Stomach smooth muscle (tissue), 2 donors: ENCODE results near the gene EFCAB11.
A peak's percentile ranks its signal among the peaks of the same experiment; 100 is the strongest.

Source experiments
- H3K27ac ChIP-seq: one replicate; pipeline ENCODE4 v1.7.0; 2013; ENCODE audit warnings: mild to moderate bottlenecking, low read length, inconsistent platforms
- H3K27me3 ChIP-seq, 2 donors: one replicate each; pipeline ENCODE4 v1.7.0; 2013; ENCODE audit warnings: low read length in 2 of 2; ENCODE audit not compliant: insufficient read depth in 2 of 2, control insufficient read depth in 1 of 2
- H3K36me3 ChIP-seq, 2 donors: one replicate each; pipeline ENCODE4 v1.7.0; 2013; ENCODE audit warnings: low read length in 2 of 2; ENCODE audit not compliant: control insufficient read depth in 2 of 2, insufficient read depth in 2 of 2
- H3K4me1 ChIP-seq: one replicate; pipeline ENCODE4 v1.7.0; 2013; ENCODE audit warnings: low read length; ENCODE audit not compliant: control insufficient read depth, insufficient read depth
- H3K4me3 ChIP-seq, 2 donors: one replicate each; pipeline ENCODE4 v1.7.0; 2013; ENCODE audit warnings: low read length in 2 of 2
- H3K9ac ChIP-seq, 2 donors: one replicate each; pipeline ENCODE4 v1.7.0; 2013; ENCODE audit warnings: low read length in 2 of 2, mild to moderate bottlenecking in 1 of 2
- H3K9me3 ChIP-seq, 2 donors: one replicate each; pipeline ENCODE4 v1.7.0; 2013; ENCODE audit warnings: low read length in 2 of 2; ENCODE audit not compliant: control insufficient read depth in 2 of 2
- donor health status: healthy.
- donor health status: Pancreatic carcinoma.

Gene EFCAB11

DNA sequence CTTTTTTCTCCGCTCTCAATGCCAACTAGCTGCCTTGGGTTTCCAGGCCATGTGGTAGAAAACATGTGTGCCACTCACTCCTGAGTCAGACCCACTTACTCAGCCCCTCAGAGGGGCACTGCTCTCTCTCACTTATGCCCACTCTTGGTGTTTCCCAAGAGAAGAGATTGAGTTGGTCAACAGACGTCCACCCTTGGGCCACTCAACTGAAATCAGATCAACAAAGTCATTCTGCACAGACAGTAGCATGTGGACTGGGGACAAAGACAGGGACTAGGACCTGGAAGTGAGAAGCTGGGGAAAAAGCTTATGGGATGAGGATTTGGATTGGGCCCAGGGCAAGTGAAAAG lies 161.2 kb downstream of the EFCAB11 start:
- Histone ChIP-seq H3K27me3 (no peaks in the 10 kb centered on the region), H3K9me3 (no peaks in the 10 kb centered on the region), H3K4me1 (peaks cover 2% of the 10 kb centered on the region), H3K9ac (no peak overlapping the region), H3K36me3 (no peaks in the 10 kb centered on the region), H3K4me3 (no peak overlapping the region), H3K27ac (no peak overlapping the region)

GRCh38 chr14:89792489-89793366 lies 161.8 kb downstream of the EFCAB11 start:
- H3K27ac ChIP-seq, result no peak overlapping the region
- no peaks in the 10 kb centered on the region for H3K36me3 ChIP-seq
- no peak overlapping the region for H3K9ac ChIP-seq
- no peaks in the 10 kb centered on the region for H3K27me3 ChIP-seq
- H3K9me3 ChIP-seq, result no peaks in the 10 kb centered on the region
- peaks cover 2% of the 10 kb centered on the region for H3K4me1 ChIP-seq
- peak overlapping the region in 1 of 2 donors; percentile 17 for H3K4me3 ChIP-seq

DNA sequence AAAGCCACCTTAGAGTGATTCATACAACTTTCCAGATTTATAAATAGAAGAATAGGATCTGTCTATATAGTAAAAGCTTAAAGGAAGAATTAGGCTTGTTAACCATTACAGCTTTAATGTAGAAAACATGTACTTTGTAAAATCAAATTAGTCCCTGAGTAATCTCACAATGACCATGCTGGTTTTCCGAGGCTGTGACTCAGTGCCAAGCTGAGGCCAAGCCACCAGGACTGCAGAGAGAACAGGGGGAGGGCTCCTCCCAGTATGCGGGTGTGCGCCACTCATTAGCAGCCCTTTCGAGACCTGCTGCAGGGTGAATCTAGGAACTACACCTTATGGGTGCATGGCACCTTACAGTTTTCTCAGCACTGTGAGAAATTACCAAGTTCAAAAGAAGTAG lies 167.0 kb downstream of the EFCAB11 start:
- Histone ChIP-seq H3K4me3 (no peak overlapping the region), H3K9ac (no peak overlapping the region), H3K36me3 (no peaks in the 10 kb centered on the region), H3K9me3 (no peaks in the 10 kb centered on the region), H3K27me3 (no peaks in the 10 kb centered on the region), H3K4me1 (no peaks in the 10 kb centered on the region), H3K27ac (no peak overlapping the region)

DNA sequence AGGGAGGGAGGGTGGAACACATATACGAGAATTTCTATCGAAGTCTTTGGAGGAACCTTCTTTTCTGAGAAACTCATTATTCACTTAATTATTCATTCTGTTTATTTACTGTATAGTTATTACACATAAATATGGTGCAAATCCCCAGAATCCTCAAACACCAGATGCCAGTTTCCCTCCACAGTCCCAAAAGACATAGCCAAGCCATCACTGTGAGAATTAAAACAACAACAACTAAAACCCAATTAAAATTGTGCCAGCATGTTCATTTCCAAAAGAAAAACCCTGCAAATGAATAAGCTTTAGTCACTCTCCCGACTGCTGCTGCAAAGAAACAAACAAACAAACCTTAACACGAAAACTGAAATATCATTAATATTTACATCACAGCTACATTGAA lies 173.5 kb downstream of the EFCAB11 start:
- Histone ChIP-seq H3K4me1 (no peaks in the 10 kb centered on the region), H3K4me3 (no peak overlapping the region), H3K27me3 (no peaks in the 10 kb centered on the region), H3K36me3 (no peaks in the 10 kb centered on the region), H3K27ac (no peak overlapping the region), H3K9me3 (no peaks in the 10 kb centered on the region), H3K9ac (no peak overlapping the region)

- Histone ChIP-seq H3K27ac (no peak overlapping the region), H3K9ac (no peak overlapping the region), H3K9me3 (no peaks in the 10 kb centered on the region), H3K4me1 (no peaks in the 10 kb centered on the region), H3K4me3 (no peak overlapping the region), H3K36me3 (no peaks in the 10 kb centered on the region), H3K27me3 (no peaks in the 10 kb centered on the region)
These were observed 174.8 kb downstream of the EFCAB11 start for GRCh38 chr14:89779707-89780106.

DNA sequence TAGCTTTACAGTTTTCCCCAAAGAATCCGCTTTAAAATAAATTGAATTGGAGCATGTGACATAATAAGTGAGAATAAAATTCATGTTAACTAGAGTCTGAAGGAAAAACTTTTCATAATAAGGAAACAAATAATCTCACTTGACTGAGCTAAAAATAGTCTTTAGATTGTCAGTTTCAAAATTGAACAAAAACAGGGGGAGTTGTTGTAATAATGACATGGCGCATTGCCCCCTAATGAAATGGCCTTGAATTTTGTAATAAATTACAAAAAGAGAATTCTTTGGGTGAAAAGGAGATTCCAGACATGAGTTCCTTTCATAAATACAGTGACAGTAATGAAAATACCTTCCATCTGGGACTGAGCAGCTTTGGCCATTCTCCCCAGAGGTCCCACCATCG lies 178.6 kb downstream of the EFCAB11 start:
- Histone ChIP-seq H3K9ac (no peak overlapping the region), H3K9me3 (no peaks in the 10 kb centered on the region), H3K36me3 (no peaks in the 10 kb centered on the region), H3K4me3 (no peak overlapping the region), H3K4me1 (no peaks in the 10 kb centered on the region), H3K27me3 (no peaks in the 10 kb centered on the region), H3K27ac (no peak overlapping the region)

DNA sequence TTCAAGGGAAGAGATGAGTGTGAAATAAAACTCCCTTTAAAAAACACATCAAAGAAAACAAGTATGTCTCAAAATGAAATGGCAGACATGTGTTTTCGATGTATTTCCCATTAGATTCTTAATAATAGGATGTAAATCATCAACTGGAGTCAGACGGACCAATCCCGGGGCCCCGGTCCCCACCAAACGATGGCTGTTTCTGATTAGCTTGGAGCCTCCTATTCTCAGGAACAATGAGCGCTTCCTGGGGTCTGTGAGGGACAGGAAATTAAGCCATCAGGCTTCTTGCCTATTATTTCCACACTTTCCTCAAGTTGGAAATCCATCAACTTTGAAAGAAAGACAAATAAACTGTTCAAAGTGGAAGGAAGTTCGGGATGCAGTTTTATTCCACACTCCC lies 179.4 kb downstream of the EFCAB11 start:
- Histone ChIP-seq H3K9ac (no peak overlapping the region), H3K4me3 (no peak overlapping the region), H3K4me1 (no peaks in the 10 kb centered on the region), H3K36me3 (no peaks in the 10 kb centered on the region), H3K9me3 (no peaks in the 10 kb centered on the region), H3K27ac (no peak overlapping the region), H3K27me3 (no peaks in the 10 kb centered on the region)

DNA sequence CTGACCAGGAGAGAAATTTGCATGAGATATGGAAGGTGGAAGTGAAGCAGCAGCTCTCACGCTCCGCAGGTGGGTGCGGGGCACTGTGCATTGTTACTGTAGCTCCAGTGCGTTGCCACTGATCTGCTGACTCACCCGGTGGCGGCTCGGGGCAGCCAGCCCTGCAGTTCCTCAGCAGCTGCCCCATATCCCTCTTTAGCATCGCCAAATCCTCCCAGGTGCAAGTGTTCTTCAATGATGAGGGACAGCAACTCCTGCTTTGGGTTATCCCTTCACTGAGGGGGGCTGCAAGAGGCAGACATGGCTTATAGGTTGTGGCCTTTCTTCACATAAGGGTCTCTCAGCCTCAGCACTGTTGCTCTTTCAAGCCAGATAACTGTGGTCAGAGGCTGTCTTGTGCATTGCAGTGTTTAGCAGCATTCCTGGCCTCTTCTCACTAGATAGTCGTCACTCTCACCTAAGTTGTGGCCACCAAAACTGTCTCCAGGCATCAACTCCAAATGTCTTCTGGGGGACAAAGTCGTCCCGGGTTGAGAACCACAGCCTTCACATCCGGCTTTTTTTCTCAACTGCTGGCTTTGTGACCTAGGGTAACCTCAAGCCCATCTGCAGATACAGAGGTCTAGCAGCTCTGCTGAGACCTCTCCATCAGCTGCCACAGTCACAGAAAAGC lies 180.8 kb downstream of the EFCAB11 start:
- no peaks in the 10 kb centered on the region for H3K4me1 ChIP-seq
- H3K4me3 ChIP-seq, result no peak overlapping the region
- H3K27ac ChIP-seq, result no peak overlapping the region
- H3K9ac ChIP-seq, result no peak overlapping the region
- H3K36me3 ChIP-seq, result no peaks in the 10 kb centered on the region
- no peaks in the 10 kb centered on the region for H3K9me3 ChIP-seq
- H3K27me3 ChIP-seq, result no peaks in the 10 kb centered on the region

DNA sequence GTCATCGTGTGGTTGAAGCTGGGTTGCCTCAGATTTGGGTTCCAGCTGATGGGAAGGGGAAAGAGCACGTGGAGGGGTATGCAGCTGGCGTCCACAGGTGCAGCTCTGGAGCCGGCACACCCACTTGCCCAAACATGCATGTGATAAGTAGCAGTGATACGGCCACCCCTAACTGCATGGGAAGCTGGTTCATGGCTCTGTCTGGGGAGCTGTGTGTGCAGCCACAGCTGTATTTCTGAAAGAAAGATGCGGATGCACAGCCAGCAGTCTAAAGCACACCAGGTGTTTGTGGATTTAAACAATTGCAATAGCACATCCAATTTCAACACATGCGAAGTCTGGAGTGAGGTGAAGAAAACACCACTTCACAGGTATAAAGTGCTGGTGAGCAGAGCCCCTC lies 181.4 kb downstream of the EFCAB11 start:
- H3K4me1 ChIP-seq, result no peaks in the 10 kb centered on the region
- no peak overlapping the region for H3K4me3 ChIP-seq
- no peak overlapping the region for H3K27ac ChIP-seq
- no peaks in the 10 kb centered on the region for H3K36me3 ChIP-seq
- H3K9ac ChIP-seq, result no peak overlapping the region
- no peaks in the 10 kb centered on the region for H3K27me3 ChIP-seq
- H3K9me3 ChIP-seq, result no peaks in the 10 kb centered on the region

GRCh38 chr14:89771251-89771650 lies 183.3 kb downstream of the EFCAB11 start:
- Histone ChIP-seq H3K9me3 (no peaks in the 10 kb centered on the region), H3K27ac (no peak overlapping the region)

DNA sequence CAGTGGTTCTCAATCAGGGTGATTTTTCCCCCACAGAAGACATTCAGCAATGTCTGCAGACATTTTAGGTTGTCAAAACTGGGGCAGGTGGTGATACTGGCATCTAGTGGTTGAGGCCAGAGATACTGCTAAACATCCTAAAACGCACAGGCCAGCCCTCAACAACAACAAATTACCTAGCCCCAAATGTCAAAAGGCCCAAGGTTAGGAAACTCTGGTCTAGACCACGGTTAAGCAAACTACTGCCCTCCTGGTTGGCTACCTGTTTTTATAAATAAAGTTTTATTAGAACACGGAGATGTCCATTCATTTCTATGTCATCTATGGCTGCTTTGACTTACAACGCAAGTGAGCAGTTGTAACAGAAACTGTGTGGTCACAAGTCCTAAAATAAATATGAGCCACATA lies 186.7 kb downstream of the EFCAB11 start:
- Histone ChIP-seq H3K9ac (no peak overlapping the region), H3K9me3 (no peaks in the 10 kb centered on the region), H3K4me1 (no peaks in the 10 kb centered on the region), H3K27me3 (no peaks in the 10 kb centered on the region), H3K4me3 (no peak overlapping the region), H3K27ac (no peak overlapping the region), H3K36me3 (no peaks in the 10 kb centered on the region)

More at GRCh38 chr14:89771251-89771650, 183.3 kb downstream of the EFCAB11 start:
- H3K4me1 ChIP-seq, result no peaks in the 10 kb centered on the region
- H3K4me3 ChIP-seq, result no peak overlapping the region
- no peaks in the 10 kb centered on the region for H3K27me3 ChIP-seq
- no peaks in the 10 kb centered on the region for H3K36me3 ChIP-seq
- H3K9ac ChIP-seq, result no peak overlapping the region
